Activated naive CD8-positive, alpha-beta T cell treated with anti-CD3 and anti-CD28 coated beads, Interleukin-2, amount 50 U/mL, for 24 hours (primary cell): ENCODE data around the gene GLIS1.

Experiments
- ATAC-seq: fragments of 150-1000 bp; cut with Tn5 transposase; one replicate; pipeline ENCODE4 v1.10.0; 2021
- DNase-seq: peaks from one replicate; pipeline ENCODE4 v3.0.0; 2021
- H3K27ac Mint-ChIP-seq: one replicate; pipeline ENCODE4 v1.8.0; 2021; ENCODE audit warnings: mild to moderate bottlenecking, mixed read lengths
- H3K27me3 Mint-ChIP-seq: one replicate; pipeline ENCODE4 v1.8.0; 2021; ENCODE audit warnings: mixed read lengths
- H3K36me3 Mint-ChIP-seq: one replicate; pipeline ENCODE4 v1.8.0; 2021; ENCODE audit warnings: low read depth, mixed read lengths
- H3K4me1 Mint-ChIP-seq: one replicate; pipeline ENCODE4 v1.8.0; 2021; ENCODE audit warnings: mixed read lengths
- H3K4me3 Mint-ChIP-seq: one replicate; pipeline ENCODE4 v1.8.0; 2021; ENCODE audit warnings: mild to moderate bottlenecking, moderate library complexity, mixed read lengths
- H3K9me3 Mint-ChIP-seq: one replicate; pipeline ENCODE4 v1.8.0; 2021; ENCODE audit warnings: mixed read lengths

The GLIS1 gene

DNA sequence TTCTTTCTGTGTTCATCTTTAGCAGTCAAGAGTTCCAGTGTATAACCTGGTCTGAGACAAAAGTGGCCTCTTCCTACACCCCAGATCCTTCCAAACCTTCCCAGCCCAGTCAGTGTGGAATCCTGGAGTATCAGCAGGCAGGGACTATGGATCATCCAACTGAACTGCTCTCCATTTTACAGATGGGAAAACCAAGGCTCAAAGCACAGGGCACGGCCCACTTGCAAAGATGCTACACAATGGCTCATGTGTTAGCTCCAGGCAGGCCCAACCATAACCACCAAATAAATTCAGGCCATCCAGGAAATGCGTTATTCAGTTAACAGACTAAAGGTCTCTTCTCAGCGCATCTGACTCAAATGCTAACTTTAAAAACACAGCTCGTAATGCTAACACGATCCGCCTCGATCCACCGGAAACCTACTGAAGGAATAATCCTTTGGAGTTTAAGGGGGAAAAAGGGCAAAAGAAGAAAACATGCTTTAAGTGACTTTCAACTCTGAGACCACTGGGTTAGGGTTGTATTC, 7.1 kb downstream of the GLIS1 start:
- Mint-ChIP-seq H3K27me3 (peaks cover 31% of the 10 kb centered on the region), H3K9me3 (no peaks in the 10 kb centered on the region), H3K27ac (no peak overlapping the region), H3K4me3 (no peak overlapping the region), H3K36me3 (no peaks in the 10 kb centered on the region), H3K4me1 (no peaks in the 10 kb centered on the region)
- ATAC-seq = no peak
- DNase-seq = no peak

DNA sequence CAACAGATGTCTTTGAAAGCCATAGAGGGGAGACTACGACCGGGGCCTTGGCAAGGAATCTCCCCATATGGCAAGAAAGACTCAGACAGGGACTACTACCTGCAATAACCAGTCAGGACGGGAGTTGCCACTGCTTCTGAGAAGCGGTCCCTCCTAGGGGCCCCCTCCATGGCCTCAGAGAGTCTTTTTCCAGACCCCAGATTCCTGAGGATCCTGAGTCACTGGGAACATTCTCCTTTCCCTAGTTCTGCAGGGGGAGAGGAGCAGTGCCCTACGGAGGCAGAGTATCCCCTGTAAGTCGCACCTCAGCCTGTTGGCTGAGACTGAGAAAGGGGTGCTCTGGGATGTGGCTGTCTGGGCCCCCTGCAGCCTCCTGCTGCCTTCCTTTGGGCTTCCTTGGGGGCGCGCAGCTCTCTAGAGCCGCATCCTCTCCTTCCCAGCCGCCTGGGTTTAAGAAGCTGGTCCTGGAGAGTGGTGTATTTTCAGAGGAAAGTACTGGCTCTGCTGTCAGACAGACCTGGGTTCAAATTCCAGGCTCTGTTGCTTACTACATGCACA, 7.8 kb downstream of the GLIS1 start:
- Mint-ChIP-seq H3K36me3 (no peaks in the 10 kb centered on the region), H3K4me3 (no peak overlapping the region), H3K9me3 (no peaks in the 10 kb centered on the region), H3K27ac (no peak overlapping the region), H3K4me1 (no peaks in the 10 kb centered on the region), H3K27me3 (peaks cover 24% of the 10 kb centered on the region)
- no peak for DNase-seq
- ATAC-seq = no peak

GRCh38 chr1:53730224-53730865, 8.6 kb downstream of the GLIS1 start:
- ATAC-seq = no peak
- no peak for DNase-seq
- no peak overlapping the region for H3K4me3 Mint-ChIP-seq
- no peak overlapping the region for H3K27ac Mint-ChIP-seq
- no peaks in the 10 kb centered on the region for H3K9me3 Mint-ChIP-seq
- H3K36me3 Mint-ChIP-seq = no peaks in the 10 kb centered on the region
- H3K27me3 Mint-ChIP-seq = peaks cover 17% of the 10 kb centered on the region
- H3K4me1 Mint-ChIP-seq = no peaks in the 10 kb centered on the region

DNA sequence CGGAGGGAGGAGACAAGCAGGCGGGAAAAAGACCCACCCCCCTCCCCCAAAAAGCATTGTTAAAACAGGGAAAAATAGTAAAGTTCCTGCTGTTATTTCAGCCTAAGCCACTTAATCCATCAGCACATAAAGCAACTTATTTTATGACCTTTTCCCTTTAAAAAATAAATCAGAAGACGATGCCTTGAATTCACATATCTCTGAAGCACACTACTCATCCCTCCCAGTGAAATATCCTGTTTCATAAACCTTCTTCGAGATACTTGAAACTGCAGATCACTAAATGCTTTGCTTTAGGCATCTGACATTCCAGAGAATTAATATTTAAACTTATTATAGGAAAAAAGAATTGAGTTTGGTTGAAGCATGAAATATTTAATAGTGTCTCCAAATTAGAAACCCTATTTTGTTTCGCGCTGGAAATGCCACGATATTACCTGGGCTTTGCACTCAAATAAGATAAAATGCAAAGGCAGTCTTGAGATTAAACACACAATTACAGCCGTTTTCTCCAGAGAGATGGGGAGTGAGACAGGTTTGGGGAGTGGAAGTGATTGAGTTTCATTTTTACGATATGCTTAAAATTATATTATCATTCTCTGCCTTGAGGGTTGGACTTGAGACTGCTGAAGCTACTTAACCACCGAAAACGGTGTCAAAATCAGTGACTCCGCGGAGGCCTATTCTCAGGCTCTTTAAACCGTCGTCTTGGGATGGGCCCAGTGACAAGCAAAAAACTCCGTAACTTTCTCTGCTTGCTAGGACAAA, 9.3 kb downstream of the GLIS1 start:
- Mint-ChIP-seq H3K27ac (no peak overlapping the region), H3K9me3 (no peaks in the 10 kb centered on the region), H3K4me3 (no peak overlapping the region), H3K4me1 (no peaks in the 10 kb centered on the region), H3K27me3 (peaks cover 14% of the 10 kb centered on the region), H3K36me3 (no peaks in the 10 kb centered on the region)
- ATAC-seq = no peak
- no peak for DNase-seq

- H3K27ac Mint-ChIP-seq = no peak overlapping the region
- DNase-seq = no peak
- peaks cover 14% of the 10 kb centered on the region for H3K27me3 Mint-ChIP-seq
- H3K36me3 Mint-ChIP-seq = no peaks in the 10 kb centered on the region
- H3K9me3 Mint-ChIP-seq = no peaks in the 10 kb centered on the region
- ATAC-seq = no peak
- H3K4me1 Mint-ChIP-seq = no peaks in the 10 kb centered on the region
- H3K4me3 Mint-ChIP-seq = no peak overlapping the region
These were observed 10.1 kb downstream of the GLIS1 start for GRCh38 chr1:53728702-53729455.

GRCh38 chr1:53728196-53728595, 10.8 kb downstream of the GLIS1 start:
- ATAC-seq = no peak
- Mint-ChIP-seq H3K4me3 (no peak overlapping the region), H3K27me3 (peaks cover 11% of the 10 kb centered on the region), H3K27ac (no peak overlapping the region), H3K36me3 (no peaks in the 10 kb centered on the region), H3K9me3 (no peaks in the 10 kb centered on the region), H3K4me1 (no peaks in the 10 kb centered on the region)
- no peak for DNase-seq

DNA sequence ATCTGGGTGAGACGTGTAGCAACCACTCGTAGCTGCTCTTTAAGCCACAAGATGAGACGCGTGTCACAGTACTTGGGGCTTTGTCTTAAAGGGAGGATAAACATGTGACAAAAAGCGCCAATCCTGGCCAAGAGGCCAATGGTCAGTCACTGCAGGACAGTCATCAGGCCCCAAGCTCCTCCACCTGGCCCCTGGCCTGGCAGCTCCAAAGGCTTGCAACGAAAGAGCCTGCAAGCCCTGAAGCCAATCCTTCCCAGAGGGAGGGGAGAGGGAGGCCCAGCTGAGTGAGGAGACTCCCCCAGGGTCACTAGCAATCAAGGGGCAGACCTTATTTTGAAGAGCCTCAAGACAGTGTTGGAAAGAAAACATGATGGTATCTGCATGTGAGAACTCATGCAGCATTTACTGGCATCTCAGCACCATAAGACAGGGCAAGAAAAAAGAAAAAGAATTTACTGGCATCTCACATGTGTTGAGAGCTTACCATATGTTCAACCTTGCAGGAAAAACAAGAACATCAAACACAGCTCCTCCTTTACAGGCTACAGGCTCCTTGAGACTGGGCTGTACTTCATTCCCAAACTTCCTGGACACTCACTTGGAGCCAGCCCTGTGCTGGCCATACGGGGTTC, 11.4 kb downstream of the GLIS1 start:
- H3K4me1 Mint-ChIP-seq = no peaks in the 10 kb centered on the region
- no peaks in the 10 kb centered on the region for H3K9me3 Mint-ChIP-seq
- H3K4me3 Mint-ChIP-seq = no peak overlapping the region
- no peak overlapping the region for H3K27ac Mint-ChIP-seq
- H3K36me3 Mint-ChIP-seq = no peaks in the 10 kb centered on the region
- no peak for DNase-seq
- peaks cover 5% of the 10 kb centered on the region for H3K27me3 Mint-ChIP-seq
- ATAC-seq = no peak

GRCh38 chr1:53726009-53726600, 12.9 kb downstream of the GLIS1 start:
- Mint-ChIP-seq H3K27ac (no peak overlapping the region), H3K4me3 (no peak overlapping the region), H3K27me3 (peaks cover 2% of the 10 kb centered on the region), H3K9me3 (no peaks in the 10 kb centered on the region), H3K4me1 (no peaks in the 10 kb centered on the region), H3K36me3 (no peaks in the 10 kb centered on the region)
- no peak for DNase-seq
- ATAC-seq = no peak

- Mint-ChIP-seq H3K4me1 (no peaks in the 10 kb centered on the region), H3K4me3 (no peak overlapping the region), H3K27me3 (peaks cover under 1% of the 10 kb centered on the region), H3K36me3 (no peaks in the 10 kb centered on the region), H3K27ac (no peak overlapping the region), H3K9me3 (no peaks in the 10 kb centered on the region)
- peak; percentile 78 for ATAC-seq
- DNase-seq = no peak
These were observed 13.7 kb downstream of the GLIS1 start for GRCh38 chr1:53725238-53725689.

DNA sequence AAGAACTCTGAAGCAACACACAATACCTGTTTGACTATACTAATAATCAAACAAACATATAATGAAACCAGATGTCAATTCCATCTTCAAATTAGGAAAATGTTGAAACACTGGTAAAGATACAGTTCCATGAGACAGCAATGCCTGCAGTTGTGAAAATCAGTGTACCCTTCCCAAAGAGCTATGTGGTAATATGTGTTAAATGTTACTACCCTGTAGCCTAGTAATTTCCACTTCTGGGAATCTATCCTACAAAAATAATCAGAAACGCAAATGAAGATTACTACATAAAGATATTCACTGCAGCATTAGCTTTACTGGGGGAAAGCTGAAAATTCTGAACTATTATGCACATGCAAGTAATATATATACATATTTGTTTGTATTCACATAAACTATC, 16.9 kb downstream of the GLIS1 start:
- H3K27ac Mint-ChIP-seq = no peak overlapping the region
- no peaks in the 10 kb centered on the region for H3K36me3 Mint-ChIP-seq

DNA sequence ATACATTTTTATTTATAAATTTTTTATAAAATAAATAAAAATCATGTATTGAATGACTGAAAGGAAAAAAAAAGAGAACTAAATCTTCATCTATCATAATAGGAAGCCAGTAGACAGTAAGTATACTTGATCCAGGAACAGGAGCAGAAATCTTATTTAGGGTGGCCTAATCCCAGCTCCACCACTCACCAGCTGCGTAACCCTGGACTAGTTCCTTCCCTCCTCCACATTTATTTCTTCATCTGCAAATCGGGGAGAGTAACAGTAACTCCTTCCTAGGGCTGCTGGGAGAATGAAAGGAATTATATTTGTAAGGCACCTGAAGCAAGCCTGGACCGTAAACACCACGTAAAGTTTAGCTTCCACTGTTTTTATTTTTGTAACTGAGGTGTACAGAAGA, 17.9 kb downstream of the GLIS1 start:
- no peak overlapping the region for H3K27ac Mint-ChIP-seq
- peaks cover 11% of the 10 kb centered on the region for H3K27me3 Mint-ChIP-seq
- no peak overlapping the region for H3K4me3 Mint-ChIP-seq
- ATAC-seq (no peak), DNase-seq (no peak)
- no peaks in the 10 kb centered on the region for H3K9me3 Mint-ChIP-seq
- H3K36me3 Mint-ChIP-seq = no peaks in the 10 kb centered on the region
- no peaks in the 10 kb centered on the region for H3K4me1 Mint-ChIP-seq

More for the DNA sequence above, 16.9 kb downstream of the GLIS1 start:
- no peak for ATAC-seq
- H3K27me3 Mint-ChIP-seq = peaks cover 11% of the 10 kb centered on the region
- no peak overlapping the region for H3K4me3 Mint-ChIP-seq
- no peak for DNase-seq
- H3K9me3 Mint-ChIP-seq = no peaks in the 10 kb centered on the region
- H3K4me1 Mint-ChIP-seq = no peaks in the 10 kb centered on the region

DNA sequence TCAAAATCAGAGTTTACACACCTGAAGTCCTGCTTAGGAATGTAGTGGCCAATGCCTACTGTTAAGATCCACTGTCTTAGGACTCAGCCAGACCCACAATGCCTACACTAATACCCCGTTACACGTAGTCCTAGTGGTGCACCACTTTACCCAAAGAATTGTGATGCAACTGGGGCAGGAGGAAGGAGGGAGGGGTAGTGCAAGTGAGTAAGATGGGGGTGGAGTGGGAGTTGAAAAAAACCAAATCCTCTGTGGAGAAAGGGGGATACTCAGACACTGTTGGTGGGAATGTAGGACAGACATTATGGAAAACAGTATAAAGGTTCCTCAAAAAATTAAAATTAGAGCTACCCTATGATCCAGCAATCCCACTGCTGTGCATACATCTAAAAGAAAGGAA, 19.5 kb downstream of the GLIS1 start:
- no peak for ATAC-seq
- Mint-ChIP-seq H3K4me3 (no peak overlapping the region), H3K4me1 (no peaks in the 10 kb centered on the region), H3K36me3 (no peaks in the 10 kb centered on the region), H3K9me3 (no peaks in the 10 kb centered on the region), H3K27me3 (peaks cover 11% of the 10 kb centered on the region), H3K27ac (no peak overlapping the region)
- DNase-seq = no peak

- Mint-ChIP-seq H3K4me1 (no peaks in the 10 kb centered on the region), H3K4me3 (no peak overlapping the region), H3K36me3 (no peaks in the 10 kb centered on the region), H3K9me3 (no peaks in the 10 kb centered on the region), H3K27ac (no peak overlapping the region), H3K27me3 (peaks cover 11% of the 10 kb centered on the region)
- ATAC-seq = no peak
- no peak for DNase-seq
These were observed 20.5 kb downstream of the GLIS1 start for GRCh38 chr1:53718443-53718842.
